ENCODE data around the gene EGFL7. TPM values are rescaled to one million over a fixed set of nuclear protein-coding genes. Genes with fewer than 3 reads are reported as not detected.

Gene EGFL7
- total and polyA plus RNA-seq, 3 donors from 2014 or later: 68.5 to 106 (median 101) TPM

DNA sequence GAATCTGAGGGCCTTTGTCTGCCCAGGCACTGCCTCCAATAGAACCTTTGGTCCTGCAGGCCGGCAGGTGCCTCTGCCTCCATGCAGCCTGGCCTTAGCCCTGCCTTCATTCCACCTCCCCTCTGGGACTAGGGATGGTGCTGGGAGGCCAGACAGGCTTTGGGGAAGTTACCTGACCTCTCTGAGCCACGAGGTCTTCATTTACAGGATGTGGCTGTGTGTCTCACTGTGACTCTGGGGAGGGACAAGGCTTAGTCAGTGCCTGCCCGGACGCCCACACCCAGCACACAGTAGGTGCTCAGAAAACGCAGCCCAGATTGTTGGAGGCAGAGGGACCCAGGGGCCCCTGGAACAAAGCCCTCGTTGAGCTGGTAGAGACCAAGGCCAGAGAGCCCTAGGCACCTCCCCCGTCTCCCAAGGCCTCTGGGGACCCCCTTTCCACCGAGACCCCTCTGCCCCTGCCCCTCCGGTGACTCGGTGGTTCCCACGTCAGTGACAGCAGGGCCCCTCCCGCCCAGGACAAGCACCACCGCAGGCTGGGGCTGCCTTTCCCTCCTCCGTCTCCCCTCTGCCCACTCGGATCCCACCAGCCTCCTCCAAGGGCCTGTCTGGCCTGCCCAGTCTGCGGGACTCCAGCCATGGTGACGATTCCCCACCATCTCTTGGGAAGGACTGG is 46.9 kb upstream of the EGFL7 start:
- no peaks in the 10 kb centered on the region for H3K9me3 ChIP-seq
- H3K27ac ChIP-seq: no peak overlapping the region
- no peak overlapping the region for H3K4me3 ChIP-seq
- TF ChIP-seq, protein P1, sequence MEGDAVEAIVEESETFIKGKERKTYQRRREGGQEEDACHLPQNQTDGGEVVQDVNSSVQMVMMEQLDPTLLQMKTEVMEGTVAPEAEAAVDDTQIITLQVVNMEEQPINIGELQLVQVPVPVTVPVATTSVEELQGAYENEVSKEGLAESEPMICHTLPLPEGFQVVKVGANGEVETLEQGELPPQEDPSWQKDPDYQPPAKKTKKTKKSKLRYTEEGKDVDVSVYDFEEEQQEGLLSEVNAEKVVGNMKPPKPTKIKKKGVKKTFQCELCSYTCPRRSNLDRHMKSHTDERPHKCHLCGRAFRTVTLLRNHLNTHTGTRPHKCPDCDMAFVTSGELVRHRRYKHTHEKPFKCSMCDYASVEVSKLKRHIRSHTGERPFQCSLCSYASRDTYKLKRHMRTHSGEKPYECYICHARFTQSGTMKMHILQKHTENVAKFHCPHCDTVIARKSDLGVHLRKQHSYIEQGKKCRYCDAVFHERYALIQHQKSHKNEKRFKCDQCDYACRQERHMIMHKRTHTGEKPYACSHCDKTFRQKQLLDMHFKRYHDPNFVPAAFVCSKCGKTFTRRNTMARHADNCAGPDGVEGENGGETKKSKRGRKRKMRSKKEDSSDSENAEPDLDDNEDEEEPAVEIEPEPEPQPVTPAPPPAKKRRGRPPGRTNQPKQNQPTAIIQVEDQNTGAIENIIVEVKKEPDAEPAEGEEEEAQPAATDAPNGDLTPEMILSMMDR (IDR thresholded peaks at IDR 0.05): no peak
- no peak for TF ChIP-seq POLR2A (IDR thresholded peaks at IDR 0.05)
- intact Hi-C loops (cut with DNase I; ENCODE audit: low total_unique reads): no loop called here
- no peak for DNase-seq
- WGBS, 2 donors: 85 to 91% methylated on average over 11 to 17 of the region's 17 CpGs
- no peaks in the 10 kb centered on the region for H3K27me3 ChIP-seq
- H3K4me1 ChIP-seq: peaks cover 4% of the 10 kb centered on the region
- no peaks in the 10 kb centered on the region for H3K36me3 ChIP-seq (ENCODE audit: low read depth, missing control alignments)

DNA sequence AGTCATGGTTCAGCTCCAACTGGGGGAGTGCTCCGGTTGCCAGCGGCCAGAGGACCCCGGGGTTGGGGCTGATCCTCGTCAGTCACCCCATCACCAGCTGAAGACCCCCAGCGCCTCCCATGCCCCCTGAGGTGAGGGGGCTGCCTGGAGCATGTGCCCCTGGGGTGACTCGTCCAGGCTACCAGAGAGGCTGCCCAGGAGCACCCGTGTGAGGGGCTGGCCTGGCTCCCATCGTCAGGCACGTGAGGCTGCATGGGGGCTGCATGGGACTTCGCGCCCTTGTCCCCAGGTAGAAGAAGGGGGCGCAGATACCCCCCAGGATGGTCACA is 46.4 kb upstream of the EGFL7 start:
- H3K9me3 ChIP-seq: no peaks in the 10 kb centered on the region
- no peaks in the 10 kb centered on the region for H3K27me3 ChIP-seq
- DNase-seq: no peak
- TF ChIP-seq POLR2A (IDR thresholded peaks at IDR 0.05): no peak
- TF ChIP-seq, protein P1 (IDR thresholded peaks at IDR 0.05): no peak
- H3K36me3 ChIP-seq (ENCODE audit: low read depth, missing control alignments): no peaks in the 10 kb centered on the region
- H3K27ac ChIP-seq: no peak overlapping the region
- WGBS, 2 donors: 0 to 87% methylated on average over 1 to 12 of the region's 12 CpGs
- H3K4me1 ChIP-seq: peaks cover 4% of the 10 kb centered on the region
- intact Hi-C loops (cut with DNase I; ENCODE audit: low total_unique reads): no loop called here
- no peak overlapping the region for H3K4me3 ChIP-seq

DNA sequence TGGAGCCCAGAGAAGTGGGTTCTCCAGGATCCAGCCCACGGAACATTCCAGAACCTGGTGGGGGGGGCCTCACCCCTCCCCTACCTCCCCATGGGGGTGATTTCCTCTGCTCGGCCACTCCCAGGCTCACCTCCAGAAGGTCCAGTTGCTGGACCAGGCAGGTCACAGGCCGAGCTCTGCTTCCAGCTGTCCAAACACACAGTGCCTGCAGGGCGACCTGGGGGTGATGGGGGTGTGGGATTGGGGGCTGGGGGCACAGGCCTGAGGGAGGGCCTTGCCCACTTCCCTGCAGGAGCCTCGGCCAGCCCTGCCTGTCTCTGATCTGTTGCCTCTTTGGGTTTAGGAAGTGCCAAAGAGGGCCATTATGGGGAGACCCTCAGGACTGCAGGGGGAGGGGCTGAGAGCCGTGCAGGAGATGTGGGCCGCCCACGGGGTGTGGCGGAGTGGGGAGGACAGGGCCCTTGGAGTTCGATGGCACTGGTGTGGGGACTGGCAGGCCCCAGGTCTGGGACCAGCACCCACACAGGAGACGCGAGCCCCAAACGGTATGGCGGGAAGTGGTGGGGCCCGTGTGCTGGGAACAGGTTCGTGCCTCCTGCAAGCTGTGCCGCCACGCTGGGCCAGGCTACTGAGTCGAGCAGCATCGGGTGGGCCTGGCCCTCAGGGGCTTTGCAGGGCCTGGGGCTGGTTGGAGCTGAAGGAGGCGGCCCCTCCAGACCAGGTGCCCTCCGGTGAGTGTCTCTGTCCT is 45.6 kb upstream of the EGFL7 start:
- 87 to 90% methylated on average over 15 to 22 of the region's 22 CpGs for WGBS, 2 donors
- Histone ChIP-seq H3K36me3 (ENCODE audit: low read depth, missing control alignments) (no peaks in the 10 kb centered on the region), H3K4me3 (no peak overlapping the region), H3K27ac (no peak overlapping the region), H3K9me3 (no peaks in the 10 kb centered on the region), H3K27me3 (no peaks in the 10 kb centered on the region), H3K4me1 (peaks cover 4% of the 10 kb centered on the region)
- no peak for TF ChIP-seq POLR2A (IDR thresholded peaks at IDR 0.05)
- TF ChIP-seq, protein P1 (IDR thresholded peaks at IDR 0.05): no peak
- DNase-seq: no peak
- intact Hi-C loops (cut with DNase I; ENCODE audit: low total_unique reads): no loop called here

DNA sequence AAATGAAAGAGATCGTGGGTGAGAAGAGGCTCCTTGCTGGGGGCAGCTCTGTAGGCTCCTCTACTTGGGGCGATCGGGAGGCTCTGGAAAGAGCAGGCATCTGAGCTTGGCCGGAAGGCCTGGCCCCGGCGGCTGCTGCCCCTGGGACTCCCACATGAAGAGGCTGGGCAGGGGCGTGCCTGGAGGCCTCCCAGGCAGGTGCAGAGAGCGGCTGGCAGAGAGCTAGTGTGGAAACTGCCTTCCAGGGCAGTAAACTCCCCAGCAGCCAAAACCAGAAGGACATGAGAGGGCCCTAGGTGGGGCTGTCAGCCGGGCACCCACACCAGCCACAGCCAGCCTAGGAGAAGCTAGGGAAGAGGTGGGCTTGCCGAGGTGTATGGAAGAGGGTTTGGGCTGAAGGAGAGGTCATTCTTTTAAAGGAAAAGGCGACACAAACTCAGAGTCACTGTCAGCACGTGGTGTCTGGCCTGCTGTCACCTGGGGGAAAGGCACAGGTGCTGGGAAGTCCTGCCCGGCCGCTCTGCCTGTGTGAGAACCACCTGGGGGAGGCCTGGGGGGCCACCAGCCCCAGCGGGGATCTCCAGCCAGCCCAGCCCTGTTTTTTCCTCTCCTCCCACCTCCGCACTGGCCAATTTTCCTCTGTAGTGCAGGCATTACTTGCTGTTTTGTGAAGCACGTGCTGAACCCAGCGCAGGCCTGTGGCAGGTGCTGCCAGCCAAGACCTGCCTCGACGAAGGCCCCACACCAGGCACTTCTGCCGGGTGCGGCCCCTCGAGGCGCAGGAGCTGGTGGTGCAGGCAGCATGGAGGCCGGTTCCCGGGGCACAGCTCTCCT is 44.8 kb upstream of the EGFL7 start:
- H3K9me3 ChIP-seq: no peaks in the 10 kb centered on the region

More for the DNA sequence above, 44.8 kb upstream of the EGFL7 start:
- no peak overlapping the region for H3K27ac ChIP-seq
- H3K4me3 ChIP-seq: no peak overlapping the region
- peaks cover 4% of the 10 kb centered on the region for H3K4me1 ChIP-seq
- intact Hi-C loops (cut with DNase I; ENCODE audit: low total_unique reads): no loop called here
- H3K27me3 ChIP-seq: no peaks in the 10 kb centered on the region
- DNase-seq: no peak
- TF ChIP-seq, protein P1 (IDR thresholded peaks at IDR 0.05): no peak
- TF ChIP-seq POLR2A (IDR thresholded peaks at IDR 0.05): no peak
- WGBS, 2 donors: 80 to 91% methylated on average over 12 to 26 of the region's 26 CpGs
- H3K36me3 ChIP-seq (ENCODE audit: low read depth, missing control alignments): no peaks in the 10 kb centered on the region
